ENCODE measurements around the gene SYCN.

Gene SYCN

GRCh38 chr19:39187552-39187943 lies 16.5 kb downstream of the SYCN start:
- no peaks in the 10 kb centered on the region for H3K27me3 ChIP-seq (ENCODE audit: insufficient read depth, low read depth)
- H3K9ac ChIP-seq: no peak overlapping the region
- no peak overlapping the region for H2AFZ ChIP-seq (ENCODE audit: low read depth)
- H3K4me2 ChIP-seq: no peak overlapping the region
- no peak overlapping the region for H3K4me3 ChIP-seq (IDR thresholded peaks at IDR 0.05; ENCODE audit: insufficient read depth, low read depth, low read length)
- peak; percentile 38; the same call in 1 of the 2 replicates for TF ChIP-seq CTCF (conservative IDR thresholded peaks at IDR 0.05; ENCODE audit: low read depth, low read length)
- no peaks in the 10 kb centered on the region for H3K79me2 ChIP-seq (ENCODE audit: insufficient read depth, low read depth)
- H3K36me3 ChIP-seq (ENCODE audit: insufficient read depth): no peaks in the 10 kb centered on the region
- no peaks in the 10 kb centered on the region for H4K20me1 ChIP-seq (ENCODE audit: insufficient read depth)
- H3K4me1 ChIP-seq (ENCODE audit: low read depth, poor library complexity, severe bottlenecking): no peaks in the 10 kb centered on the region
- H3K27ac ChIP-seq: no peak overlapping the region

- H3K27ac ChIP-seq: no peak overlapping the region
- no peak overlapping the region for H2AFZ ChIP-seq (ENCODE audit: low read depth)
These were observed 17.7 kb downstream of the SYCN start for GRCh38 chr19:39186391-39186790.

DNA sequence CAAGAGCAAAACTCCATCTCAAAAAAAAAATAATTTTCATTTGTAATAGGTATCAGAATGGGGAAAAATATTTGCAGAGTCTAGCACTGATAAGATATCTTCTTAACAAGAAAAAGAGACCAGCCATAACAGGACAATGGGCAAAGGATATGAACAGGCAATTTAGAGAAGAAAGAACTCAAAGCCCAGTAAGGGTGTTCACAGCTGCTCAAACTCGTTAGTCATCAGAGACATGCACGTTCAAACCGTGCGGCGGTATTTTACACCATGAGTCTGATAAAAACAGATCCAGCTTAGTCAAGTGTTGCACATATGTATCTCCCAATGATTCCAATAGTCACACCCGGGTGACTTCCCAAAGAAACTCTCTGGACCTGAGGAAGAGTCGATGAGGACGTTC lies 21.0 kb downstream of the SYCN start:
- H3K36me3 ChIP-seq (ENCODE audit: insufficient read depth): no peaks in the 10 kb centered on the region
- no peaks in the 10 kb centered on the region for H3K27me3 ChIP-seq (ENCODE audit: insufficient read depth, low read depth)
- H3K4me2 ChIP-seq: no peak overlapping the region
- H3K27ac ChIP-seq: no peak overlapping the region
- H4K20me1 ChIP-seq (ENCODE audit: insufficient read depth): no peaks in the 10 kb centered on the region
- no peak overlapping the region for H2AFZ ChIP-seq (ENCODE audit: low read depth)
- H3K4me1 ChIP-seq (ENCODE audit: low read depth, poor library complexity, severe bottlenecking): no peaks in the 10 kb centered on the region
- no peak overlapping the region for H3K4me3 ChIP-seq (IDR thresholded peaks at IDR 0.05; ENCODE audit: insufficient read depth, low read depth, low read length)
- no peak overlapping the region for H3K9ac ChIP-seq
- no peak for TF ChIP-seq CTCF (conservative IDR thresholded peaks at IDR 0.05; ENCODE audit: low read depth, low read length)
- H3K79me2 ChIP-seq (ENCODE audit: insufficient read depth, low read depth): no peaks in the 10 kb centered on the region

More at GRCh38 chr19:39186391-39186790, 17.7 kb downstream of the SYCN start:
- H4K20me1 ChIP-seq (ENCODE audit: insufficient read depth): no peaks in the 10 kb centered on the region
- no peak overlapping the region for H3K9ac ChIP-seq
- H3K27me3 ChIP-seq (ENCODE audit: insufficient read depth, low read depth): no peaks in the 10 kb centered on the region
- no peak for TF ChIP-seq CTCF (conservative IDR thresholded peaks at IDR 0.05; ENCODE audit: low read depth, low read length)
- no peaks in the 10 kb centered on the region for H3K4me1 ChIP-seq (ENCODE audit: low read depth, poor library complexity, severe bottlenecking)
- H3K79me2 ChIP-seq (ENCODE audit: insufficient read depth, low read depth): no peaks in the 10 kb centered on the region
- H3K36me3 ChIP-seq (ENCODE audit: insufficient read depth): no peaks in the 10 kb centered on the region
- H3K4me3 ChIP-seq (IDR thresholded peaks at IDR 0.05; ENCODE audit: insufficient read depth, low read depth, low read length): no peak overlapping the region
- H3K4me2 ChIP-seq: no peak overlapping the region

DNA sequence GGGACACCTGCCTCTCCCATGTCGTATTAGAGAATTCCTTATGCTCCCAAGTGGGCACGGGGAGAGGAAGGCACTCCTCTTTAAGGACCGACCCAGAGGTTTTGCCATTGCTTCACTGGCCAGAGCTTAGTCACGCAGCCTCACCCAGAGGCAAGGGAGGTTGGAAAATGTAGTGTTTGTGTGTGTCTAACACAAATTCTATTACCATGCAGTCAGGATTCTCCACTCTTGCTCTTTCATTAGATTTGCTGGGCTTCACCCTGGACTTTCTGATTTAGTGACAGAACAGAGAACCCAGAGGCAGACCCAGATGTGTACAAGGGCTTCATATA lies 21.9 kb downstream of the SYCN start:
- Histone ChIP-seq H3K27me3 (ENCODE audit: insufficient read depth, low read depth) (no peaks in the 10 kb centered on the region), H3K27ac (no peak overlapping the region), H4K20me1 (ENCODE audit: insufficient read depth) (no peaks in the 10 kb centered on the region), H3K79me2 (ENCODE audit: insufficient read depth, low read depth) (no peaks in the 10 kb centered on the region), H2AFZ (ENCODE audit: low read depth) (no peak overlapping the region), H3K4me2 (no peak overlapping the region), H3K4me1 (ENCODE audit: low read depth, poor library complexity, severe bottlenecking) (no peaks in the 10 kb centered on the region), H3K36me3 (ENCODE audit: insufficient read depth) (no peaks in the 10 kb centered on the region), H3K9ac (no peak overlapping the region), H3K4me3 (IDR thresholded peaks at IDR 0.05; ENCODE audit: insufficient read depth, low read depth, low read length) (no peak overlapping the region)
- TF ChIP-seq CTCF (conservative IDR thresholded peaks at IDR 0.05; ENCODE audit: low read depth, low read length): no peak

Data from KMS-11 (cell line).